Prostate gland (tissue), 2 donors: ENCODE results near the gene RHCE.
"Not testable (repeated sequence)": the region's sequence is repeated elsewhere in the genome, so short reads cannot be mapped to it uniquely, and the experiment has no call there.

Source experiments
- POLR2A ChIP-seq: fragments of 450-650 bp; IDR thresholded peaks from one replicate; pipeline ENCODE4 v1.6.1; 2016; ENCODE audit warnings: antibody characterized with exemption, mild to moderate bottlenecking
- POLR2AphosphoS5 ChIP-seq: sonication (generic); formaldehyde crosslinking; IDR thresholded peaks from one replicate; pipeline ENCODE4 v1.6.1; 2017; ENCODE audit warnings: antibody characterized with exemption
- TF ChIP-seq, protein P1 (sequence below), 4 experiments: fragments of 200-600 bp in 2 of 4; fragments of 450-650 bp in 2 of 4; sonication (generic) in 2 of 4; IDR thresholded peaks; 1 replicate in 3 of 4; 2 replicates in 1 of 4; pipeline ENCODE4 v1.5.1; 2016 to 2019; ENCODE audit warnings: antibody characterized with exemption in 4 of 4, mild to moderate bottlenecking in 2 of 4, moderate library complexity in 2 of 4

- TF ChIP-seq POLR2AphosphoS5, POLR2A: not testable (repeated sequence)
- TF ChIP-seq, protein P1, sequence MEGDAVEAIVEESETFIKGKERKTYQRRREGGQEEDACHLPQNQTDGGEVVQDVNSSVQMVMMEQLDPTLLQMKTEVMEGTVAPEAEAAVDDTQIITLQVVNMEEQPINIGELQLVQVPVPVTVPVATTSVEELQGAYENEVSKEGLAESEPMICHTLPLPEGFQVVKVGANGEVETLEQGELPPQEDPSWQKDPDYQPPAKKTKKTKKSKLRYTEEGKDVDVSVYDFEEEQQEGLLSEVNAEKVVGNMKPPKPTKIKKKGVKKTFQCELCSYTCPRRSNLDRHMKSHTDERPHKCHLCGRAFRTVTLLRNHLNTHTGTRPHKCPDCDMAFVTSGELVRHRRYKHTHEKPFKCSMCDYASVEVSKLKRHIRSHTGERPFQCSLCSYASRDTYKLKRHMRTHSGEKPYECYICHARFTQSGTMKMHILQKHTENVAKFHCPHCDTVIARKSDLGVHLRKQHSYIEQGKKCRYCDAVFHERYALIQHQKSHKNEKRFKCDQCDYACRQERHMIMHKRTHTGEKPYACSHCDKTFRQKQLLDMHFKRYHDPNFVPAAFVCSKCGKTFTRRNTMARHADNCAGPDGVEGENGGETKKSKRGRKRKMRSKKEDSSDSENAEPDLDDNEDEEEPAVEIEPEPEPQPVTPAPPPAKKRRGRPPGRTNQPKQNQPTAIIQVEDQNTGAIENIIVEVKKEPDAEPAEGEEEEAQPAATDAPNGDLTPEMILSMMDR (IDR thresholded peaks at IDR 0.05): not testable (repeated sequence)
Observed at GRCh38 chr1:25397549-25397948, 23.1 kb downstream of the RHCE start.
